SU-DHL-6 (cell line): Measurements from ENCODE around the gene BAIAP2L1.

ENCODE experiments used
- H2AFZ ChIP-seq: fragments of 200-600 bp; sonication (generic); 2 replicates; pipeline ENCODE4 v1.6.1; 2014; ENCODE audit warnings: low read depth, mild to moderate bottlenecking, moderate library complexity, mixed read lengths, antibody characterized with exemption, low read length; ENCODE audit not compliant: severe bottlenecking
- H3F3A ChIP-seq: fragments of 200-600 bp; shearing (Covaris generic); 2 replicates; pipeline ENCODE4 v1.6.0; 2016; ENCODE audit warnings: antibody characterized with exemption, mild to moderate bottlenecking; ENCODE audit not compliant: insufficient read depth
- H3K27ac ChIP-seq: fragments of 200-600 bp; sonication (generic); 2 replicates; pipeline ENCODE4 v1.5.1; 2016; ENCODE audit warnings: low read depth, mild to moderate bottlenecking, low read length, moderate library complexity, mixed read lengths
- H3K27me3 ChIP-seq: fragments of 200-600 bp; sonication (generic), shearing (Covaris generic); 2 replicates; pipeline ENCODE4 v1.6.0; 2014; ENCODE audit warnings: mild to moderate bottlenecking, low read length
- H3K36me3 ChIP-seq: fragments of 200-600 bp; sonication (generic); 2 replicates; pipeline ENCODE4 v1.6.1; 2014; ENCODE audit warnings: mild to moderate bottlenecking, low read length, mixed read lengths
- H3K4me2 ChIP-seq: fragments of 300-600, 200-600 bp; shearing (Covaris generic), sonication (generic); 2 replicates; pipeline ENCODE4 v1.6.0; 2014; ENCODE audit warnings: low read length, low read depth, mild to moderate bottlenecking; ENCODE audit not compliant: poor library complexity, severe bottlenecking
- H3K4me3 ChIP-seq: fragments of 200-600 bp; sonication (generic); 2 replicates; pipeline ENCODE4 v1.5.1; 2014; ENCODE audit warnings: antibody characterized with exemption, low read length, mild to moderate bottlenecking, mixed read lengths; ENCODE audit not compliant: insufficient read depth, poor library complexity, severe bottlenecking
- H3K79me2 ChIP-seq: fragments of 200-600 bp; sonication (generic); 2 replicates; pipeline ENCODE4 v1.6.1; 2014; ENCODE audit warnings: mild to moderate bottlenecking, low read length, moderate library complexity; ENCODE audit not compliant: insufficient read depth
- H3K9ac ChIP-seq: fragments of 200-600 bp; sonication (generic); 2 replicates; pipeline ENCODE4 v1.7.0; 2014; ENCODE audit warnings: mild to moderate bottlenecking, low read length
- H3K9me2 ChIP-seq: fragments of 200-600 bp; sonication (generic); replicated peaks from 2 replicates; pipeline ENCODE4 v1.6.1; 2014; ENCODE audit warnings: low read length; ENCODE audit not compliant: insufficient read depth
- H3K9me3 ChIP-seq: fragments of 200-600 bp; sonication (generic); 2 replicates; pipeline ENCODE4 v1.6.1; 2014; ENCODE audit warnings: low read length, mixed read lengths; ENCODE audit not compliant: insufficient read depth
- H4K20me1 ChIP-seq: fragments of 200-600 bp; sonication (generic); 2 replicates; pipeline ENCODE4 v1.6.1; 2014; ENCODE audit warnings: low read depth, mild to moderate bottlenecking, antibody characterized with exemption, low read length, moderate library complexity, mixed read lengths
- CTCF ChIP-seq: fragments of 200-600 bp; sonication (generic); IDR thresholded peaks from one replicate; pipeline ENCODE4 v1.5.1; 2017; ENCODE audit warnings: antibody characterized with exemption, mild to moderate bottlenecking, low read length, moderate library complexity; ENCODE audit not compliant: insufficient read depth, poor library complexity, severe bottlenecking
- EZH2phosphoT487 ChIP-seq: fragments of 200-600 bp; sonication (generic), shearing (Covaris generic); conservative IDR thresholded peaks from 2 replicates; pipeline ENCODE4 v1.6.1; 2018; ENCODE audit warnings: mild to moderate bottlenecking, antibody characterized with exemption, low read length, moderate library complexity, mixed read lengths

The BAIAP2L1 gene

GRCh38 chr7:98254951-98255610 is 145.8 kb downstream of the BAIAP2L1 start:
- no peaks in the 10 kb centered on the region for H3K9me3 ChIP-seq
- TF ChIP-seq CTCF (no peak), EZH2phosphoT487 (no peak)
- H3K4me2 ChIP-seq = no peak overlapping the region
- no peaks in the 10 kb centered on the region for H3K36me3 ChIP-seq
- H4K20me1 ChIP-seq = no peaks in the 10 kb centered on the region
- peaks cover 10% of the 10 kb centered on the region for H3F3A ChIP-seq
- no peak overlapping the region for H3K9ac ChIP-seq
- H3K9me2 ChIP-seq = no peaks in the 10 kb centered on the region
- H3K79me2 ChIP-seq = peaks cover 8% of the 10 kb centered on the region
- H3K4me3 ChIP-seq = no peak overlapping the region
- no peak overlapping the region for H3K27ac ChIP-seq
- no peak overlapping the region for H2AFZ ChIP-seq
- H3K27me3 ChIP-seq = no peaks in the 10 kb centered on the region

- H3K27me3 ChIP-seq = no peaks in the 10 kb centered on the region
- no peaks in the 10 kb centered on the region for H4K20me1 ChIP-seq
- H3K4me2 ChIP-seq = no peak overlapping the region
- H3K9me3 ChIP-seq = no peaks in the 10 kb centered on the region
- no peaks in the 10 kb centered on the region for H3K36me3 ChIP-seq
- no peak for TF ChIP-seq CTCF
- TF ChIP-seq EZH2phosphoT487 = no peak
- H3F3A ChIP-seq = peaks cover 10% of the 10 kb centered on the region
- peaks cover 8% of the 10 kb centered on the region for H3K79me2 ChIP-seq
- no peak overlapping the region for H3K9ac ChIP-seq
- no peaks in the 10 kb centered on the region for H3K9me2 ChIP-seq
- H2AFZ ChIP-seq = no peak overlapping the region
- no peak overlapping the region for H3K27ac ChIP-seq
- H3K4me3 ChIP-seq = no peak overlapping the region
Measured at GRCh38 chr7:98254516-98254915, 146.4 kb downstream of the BAIAP2L1 start.

- H3K4me2 ChIP-seq = peak overlapping the region; percentile 63
- H3K9ac ChIP-seq = peak overlapping the region; percentile 65
- peaks cover 10% of the 10 kb centered on the region for H3F3A ChIP-seq
- H2AFZ ChIP-seq = peak overlapping the region; percentile 82
- no peaks in the 10 kb centered on the region for H3K9me2 ChIP-seq
- H3K4me3 ChIP-seq = peak overlapping the region; percentile 63
- H3K9me3 ChIP-seq = no peaks in the 10 kb centered on the region
- H4K20me1 ChIP-seq = no peaks in the 10 kb centered on the region
- no peaks in the 10 kb centered on the region for H3K36me3 ChIP-seq
- no peak overlapping the region for H3K27ac ChIP-seq
- no peaks in the 10 kb centered on the region for H3K27me3 ChIP-seq
- TF ChIP-seq CTCF (no peak), EZH2phosphoT487 (no peak)
- H3K79me2 ChIP-seq = peaks cover 8% of the 10 kb centered on the region
Measured at GRCh38 chr7:98252425-98253054, 148.3 kb downstream of the BAIAP2L1 start.
